Measurements from ENCODE around the gene USP43.

- TF ChIP-seq, protein P1, sequence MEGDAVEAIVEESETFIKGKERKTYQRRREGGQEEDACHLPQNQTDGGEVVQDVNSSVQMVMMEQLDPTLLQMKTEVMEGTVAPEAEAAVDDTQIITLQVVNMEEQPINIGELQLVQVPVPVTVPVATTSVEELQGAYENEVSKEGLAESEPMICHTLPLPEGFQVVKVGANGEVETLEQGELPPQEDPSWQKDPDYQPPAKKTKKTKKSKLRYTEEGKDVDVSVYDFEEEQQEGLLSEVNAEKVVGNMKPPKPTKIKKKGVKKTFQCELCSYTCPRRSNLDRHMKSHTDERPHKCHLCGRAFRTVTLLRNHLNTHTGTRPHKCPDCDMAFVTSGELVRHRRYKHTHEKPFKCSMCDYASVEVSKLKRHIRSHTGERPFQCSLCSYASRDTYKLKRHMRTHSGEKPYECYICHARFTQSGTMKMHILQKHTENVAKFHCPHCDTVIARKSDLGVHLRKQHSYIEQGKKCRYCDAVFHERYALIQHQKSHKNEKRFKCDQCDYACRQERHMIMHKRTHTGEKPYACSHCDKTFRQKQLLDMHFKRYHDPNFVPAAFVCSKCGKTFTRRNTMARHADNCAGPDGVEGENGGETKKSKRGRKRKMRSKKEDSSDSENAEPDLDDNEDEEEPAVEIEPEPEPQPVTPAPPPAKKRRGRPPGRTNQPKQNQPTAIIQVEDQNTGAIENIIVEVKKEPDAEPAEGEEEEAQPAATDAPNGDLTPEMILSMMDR (conservative IDR thresholded peaks at IDR 0.05; ENCODE audit: low read depth, low read length), result no peak
- no peak for TF ChIP-seq EZH2 (IDR thresholded peaks at IDR 0.05; ENCODE audit: borderline replicate concordance, low read depth, low read length, poor library complexity, severe bottlenecking)
These were observed 29.8 kb upstream of the USP43 start for GRCh38 chr17:9615486-9615885.
